A549 (cell line): ENCODE results near the gene CYP27B1. TPM values are rescaled to one million over a fixed set of nuclear protein-coding genes. Genes with fewer than 3 reads are reported as not detected.

Source experiments
- ATAC-seq, 2 experiments: fragments of 200-7000 bp in 1 of 2; fragments of >200 bp in 1 of 2; cut with Nextera tagmentation in 1 of 2; cut with Tn5 transposase in 1 of 2; 3 replicates each; pipeline versions ENCODE4 v1.8.0 to v1.9.1; 2018 to 2020; ENCODE audit warnings: mild to moderate bottlenecking in 1 of 2, moderate library complexity in 1 of 2
- CTCF ChIA-PET: fragments of 300-600 bp; sonication (Branson Sonifier 250); formaldehyde crosslinking; extraction: SDS; loops from one replicate; lab custom pipeline; 2021; ENCODE audit warnings: antibody characterized with exemption, inconsistent platforms; lab: Yijun Ruan, JAX
- POLR2A ChIA-PET: fragments of 350-600 bp; formaldehyde crosslinking; extraction: SDS; loops from one replicate; lab custom pipeline; 2021; ENCODE audit warnings: antibody characterized with exemption, inconsistent platforms; lab: Yijun Ruan, JAX
- DNase-seq, 2 experiments: peaks; one replicate each; pipeline versions ENCODE4 v3.0.0 to v3.0.0-alpha.2; 2011 to 2016; ENCODE audit warnings: low read depth in 1 of 2, low spot score in 1 of 2
- FAIRE-seq: peaks from 2 replicates; lab custom pipeline; 2011; peaks lifted over from hg19 to GRCh38; lab: Jason Lieb, UNC
- H3K27ac ChIP-seq, 2 experiments: fragments of >200 bp; sonication (Bioruptor Twin); formaldehyde crosslinking; 3 replicates each; pipeline ENCODE4 v1.5.1; 2016 to 2017
- H3K4me1 ChIP-seq: fragments of >200 bp; sonication (Bioruptor Twin); formaldehyde crosslinking; 3 replicates; pipeline ENCODE4 v1.6.1; 2016
- H3K4me2 ChIP-seq: fragments of >200 bp; sonication (Bioruptor Twin); formaldehyde crosslinking; 3 replicates; pipeline ENCODE4 v1.6.1; 2016
- H3K4me3 ChIP-seq: fragments of >200 bp; sonication (Bioruptor Twin); formaldehyde crosslinking; 3 replicates; pipeline ENCODE4 v1.5.1; 2016
- H3K9me3 ChIP-seq: fragments of >200 bp; sonication (Bioruptor Twin); formaldehyde crosslinking; 3 replicates; pipeline ENCODE4 v1.6.1; 2016
- ATOH8 ChIP-seq: fragments of 250-450 bp; sonication (Bioruptor Pico); IDR thresholded peaks from 2 replicates; pipeline ENCODE4 v1.5.0; 2020; ENCODE audit warnings: low read depth, mild to moderate bottlenecking, moderate library complexity
- CBX2 ChIP-seq: fragments of 200-600 bp; sonication (generic); IDR thresholded peaks from 2 replicates; pipeline ENCODE4 v1.6.1; 2016; ENCODE audit warnings: low read depth, mild to moderate bottlenecking, borderline replicate concordance
- CEBPB ChIP-seq, 2 experiments: fragments of >200 bp in 1 of 2; sonication (Bioruptor Twin) in 1 of 2; formaldehyde crosslinking in 1 of 2; IDR thresholded peaks; 2 replicates each; pipeline ENCODE4 v1.6.1; 2012 to 2016
- CHD4 ChIP-seq: fragments of 200-600 bp; sonication (generic); IDR thresholded peaks from 2 replicates; pipeline ENCODE4 v1.6.1; 2016; ENCODE audit warnings: antibody characterized with exemption, mild to moderate bottlenecking, borderline replicate concordance
- E2F6 ChIP-seq: IDR thresholded peaks from 2 replicates; pipeline ENCODE4 v1.6.1; 2012; ENCODE audit warnings: low read depth, borderline replicate concordance
- EHMT2 ChIP-seq: fragments of 200-600 bp; sonication (generic); IDR thresholded peaks from 2 replicates; pipeline ENCODE4 v1.6.1; 2016; ENCODE audit warnings: antibody characterized with exemption, low read depth, mild to moderate bottlenecking, moderate library complexity
- ESRRA ChIP-seq: fragments of 150-350 bp; IDR thresholded peaks from 2 replicates; pipeline ENCODE4 v1.6.1; 2014; ENCODE audit warnings: mild to moderate bottlenecking, low read length, borderline replicate concordance
- FOSL2 ChIP-seq, 2 experiments: fragments of 450-650 bp in 1 of 2; fragments of >200 bp in 1 of 2; sonication (Bioruptor Twin) in 1 of 2; formaldehyde crosslinking; IDR thresholded peaks; 2 replicates each; pipeline versions ENCODE4 v1.5.0 to v1.6.1; 2016 to 2020; ENCODE audit warnings: mild to moderate bottlenecking in 1 of 2, moderate library complexity in 1 of 2
- HES2 ChIP-seq: fragments of >200 bp; sonication (Bioruptor Twin); formaldehyde crosslinking; IDR thresholded peaks from 2 replicates; pipeline ENCODE4 v1.6.1; 2016
- HOXA7 ChIP-seq: fragments of 250-450 bp; sonication (Bioruptor Pico); IDR thresholded peaks from 2 replicates; pipeline ENCODE4 v1.5.0; 2020; ENCODE audit warnings: mild to moderate bottlenecking, moderate library complexity
- HOXB13 ChIP-seq: fragments of 250-450 bp; sonication (Bioruptor Pico); IDR thresholded peaks from 2 replicates; pipeline ENCODE4 v1.5.0; 2020; ENCODE audit warnings: low read depth, mild to moderate bottlenecking, moderate library complexity
- HOXB5 ChIP-seq: fragments of 250-450 bp; sonication (Bioruptor Pico); IDR thresholded peaks from 2 replicates; pipeline ENCODE4 v1.5.0; 2020; ENCODE audit warnings: mild to moderate bottlenecking, moderate library complexity
- JUN ChIP-seq, 2 experiments: fragments of >200 bp; sonication (Bioruptor Twin); formaldehyde crosslinking; IDR thresholded peaks; 2 replicates in 1 of 2; 3 replicates in 1 of 2; pipeline ENCODE4 v1.6.1; 2016 to 2017
- KDM1A ChIP-seq: fragments of 200-600 bp; sonication (generic); IDR thresholded peaks from 2 replicates; pipeline ENCODE4 v1.6.1; 2016; ENCODE audit warnings: low read depth, mild to moderate bottlenecking
- KDM5A ChIP-seq: fragments of 200-600 bp; sonication (generic); IDR thresholded peaks from 2 replicates; pipeline ENCODE4 v1.6.1; 2016; ENCODE audit warnings: antibody characterized with exemption, mild to moderate bottlenecking
- MAFK ChIP-seq: fragments of 450-650 bp; IDR thresholded peaks from 2 replicates; pipeline ENCODE4 v1.6.1; 2014; ENCODE audit not compliant: partially characterized antibody
- MYC ChIP-seq: IDR thresholded peaks from 2 replicates; pipeline ENCODE4 v1.6.1; 2012; ENCODE audit warnings: mild to moderate bottlenecking, inconsistent platforms, low read length, improper control_type of control experiment, borderline replicate concordance
- NR3C1 ChIP-seq: fragments of >200 bp; sonication (Bioruptor Twin); formaldehyde crosslinking; IDR thresholded peaks from 3 replicates; pipeline ENCODE4 v1.6.1; 2017
- PBX3 ChIP-seq: IDR thresholded peaks from 2 replicates; pipeline ENCODE4 v1.6.1; 2012
- POLR2A ChIP-seq: IDR thresholded peaks from 2 replicates; pipeline ENCODE4 v1.6.1; 2012; ENCODE audit warnings: mild to moderate bottlenecking, low read length
- POLR2AphosphoS2 ChIP-seq: conservative IDR thresholded peaks from 2 replicates; pipeline ENCODE4 v1.6.1; 2012; ENCODE audit warnings: low read length, improper control_type of control experiment, inconsistent platforms
- RNF2 ChIP-seq: fragments of 200-600 bp; sonication (generic); IDR thresholded peaks from 2 replicates; pipeline ENCODE4 v1.6.1; 2016; ENCODE audit warnings: low read depth, mild to moderate bottlenecking, antibody characterized with exemption, moderate library complexity, borderline replicate concordance
- SMC3 ChIP-seq: fragments of >200 bp; sonication (Bioruptor Twin); formaldehyde crosslinking; IDR thresholded peaks from 3 replicates; pipeline ENCODE4 v1.6.1; 2018; ENCODE audit warnings: inconsistent platforms
- TFCP2L1 ChIP-seq: fragments of 250-450 bp; sonication (Bioruptor Pico); IDR thresholded peaks from 2 replicates; pipeline ENCODE4 v1.5.0; 2021; ENCODE audit warnings: mild to moderate bottlenecking
- TP53 ChIP-seq: fragments of 250-450 bp; sonication (Bioruptor Pico); IDR thresholded peaks from 2 replicates; pipeline ENCODE4 v1.5.0; 2021; ENCODE audit warnings: mild to moderate bottlenecking, moderate library complexity
- ZSCAN20 ChIP-seq: fragments of 250-450 bp; sonication (Bioruptor Pico); IDR thresholded peaks from 2 replicates; pipeline ENCODE4 v1.8.0; 2022; ENCODE audit warnings: mild to moderate bottlenecking, moderate library complexity
- WGBS: methylation state at CpG from one replicate; pipeline ENCODE4 v1.1.6; 2017; ENCODE audit errors: missing lambda C conversion rate; 5-methylcytosine and 5-hydroxymethylcytosine counted together
- polyA plus RNA-seq, 4 experiments: library from polyadenylated mRNA; depleted of rRNA in 3 of 4; stranded (reverse); fragments of >200 nt; fragmentation: RNase III in 1 of 4; extraction: RNeasy Plus Mini Kit Qiagen cat#74134 plus additional on column Dnase treatment in 1 of 4; gene quantifications; 2 replicates in 3 of 4; 3 replicates in 1 of 4; pipeline ENCODE4 v1.2.3, GENCODE V29; 2011 to 2017

CYP27B1 gene
- polyA plus RNA-seq, 2 of the 4 experiments (the other 2 are of a cell fraction): 1.9 to 2.3 TPM

GRCh38 chr12:57741413-57741789, 25.5 kb downstream of the CYP27B1 start (continued):
- no peak for TF ChIP-seq HOXA7 (CRISPR knock-in tag)
- TF ChIP-seq ESRRA: no peak
- TF ChIP-seq JUN (IDR thresholded peaks at IDR 0.05): no peak
- no peak for TF ChIP-seq CEBPB (IDR thresholded peaks at IDR 0.05)
- TF ChIP-seq, all 56 proteins: peak for 0

- ChIA-PET POLR2A (no interaction called here), CTCF (interaction anchor here (0.6 to 10.7 kb wide), 8 partner anchors 9 to 282 kb away, joined by 3 to 242 read pairs (median 4); partner anchors contain the start of gene OS9)
- 81% methylated on average over 5 of the region's 5 CpGs for WGBS
- H3K27ac ChIP-seq: no peak overlapping the region
- H3K4me3 ChIP-seq: no peak overlapping the region
- no peak for DNase-seq
- H3K4me1 ChIP-seq: peaks cover 35% of the 10 kb centered on the region
- no peak for ATAC-seq
- TF ChIP-seq EHMT2: no peak
- H3K4me2 ChIP-seq: no peak overlapping the region
- no peaks in the 10 kb centered on the region for H3K9me3 ChIP-seq
- no peak for FAIRE-seq
Observed at GRCh38 chr12:57740656-57741412, 26.0 kb downstream of the CYP27B1 start.

DNA sequence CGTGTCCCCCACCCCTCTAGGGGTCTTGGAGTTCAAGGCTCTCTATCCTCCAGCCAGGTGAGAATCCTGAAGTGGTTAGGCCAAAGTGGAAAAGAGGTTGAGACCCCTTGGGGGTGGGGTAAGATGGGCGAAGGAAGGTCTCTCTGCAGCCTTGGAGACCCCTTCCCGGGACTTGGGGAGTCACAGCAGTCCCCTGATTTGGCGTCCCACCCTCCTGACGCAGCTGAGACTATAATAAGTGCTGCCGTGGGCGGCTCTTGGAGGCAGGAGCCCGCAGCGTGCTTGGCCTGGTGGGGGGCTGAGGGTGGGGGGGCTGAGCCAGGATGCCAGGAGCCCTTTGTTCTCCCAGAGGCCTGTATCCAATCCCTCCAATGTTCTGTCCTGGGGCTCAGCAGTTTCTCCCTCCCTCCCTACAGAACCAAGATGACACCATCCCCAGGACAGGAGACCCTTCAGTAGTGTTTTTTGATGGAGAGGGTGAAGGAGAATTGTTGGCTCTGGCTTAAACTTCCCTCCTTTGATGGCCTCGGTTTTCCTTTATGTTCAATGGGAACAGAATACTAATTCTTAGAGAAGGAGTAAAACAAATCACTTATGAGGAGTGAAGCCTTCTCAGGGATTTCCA, 26.9 kb downstream of the CYP27B1 start:
- H3K27ac ChIP-seq: no peak overlapping the region
- FAIRE-seq: no peak
- no peak for TF ChIP-seq FOSL2 (IDR thresholded peaks at IDR 0.05)
- no peak for TF ChIP-seq FOSL2 (CRISPR knock-in tag; IDR thresholded peaks at IDR 0.05)
- TF ChIP-seq HOXB5: no peak
- no peak for TF ChIP-seq EHMT2
- TF ChIP-seq ESRRA: no peak
- TF ChIP-seq NR3C1: no peak
- no peak for TF ChIP-seq KDM1A
- no peak for TF ChIP-seq HOXB13
- no peak for TF ChIP-seq CBX2
- TF ChIP-seq TP53: no peak
- TF ChIP-seq E2F6: no peak
- TF ChIP-seq CHD4: no peak
- ChIA-PET CTCF (interaction anchor here (1.3 to 10.7 kb wide), 4 partner anchors 16 to 281 kb away, joined by 5 to 242 read pairs (median 10); no protein-coding TSS in a partner anchor), POLR2A (no interaction called here)
- H3K4me3 ChIP-seq: no peak overlapping the region
- WGBS: 66% methylated on average over 8 of the region's 10 CpGs
- H3K9me3 ChIP-seq: no peaks in the 10 kb centered on the region
- no peak for DNase-seq
- H3K4me2 ChIP-seq: no peak overlapping the region
- peaks cover 32% of the 10 kb centered on the region for H3K4me1 ChIP-seq
- ATAC-seq: no peak

GRCh38 chr12:57739387-57739786, 27.5 kb downstream of the CYP27B1 start:
- peaks cover 32% of the 10 kb centered on the region for H3K4me1 ChIP-seq
- H3K4me2 ChIP-seq: no peak overlapping the region; the same call in 2 of the 3 replicates
- FAIRE-seq (no peak), DNase-seq (no peak), ATAC-seq (no peak)
- no peaks in the 10 kb centered on the region for H3K9me3 ChIP-seq
- 30% methylated on average over 7 of the region's 7 CpGs for WGBS
- no peak for TF ChIP-seq PBX3
- no peak for TF ChIP-seq RNF2
- TF ChIP-seq CEBPB (IDR thresholded peaks at IDR 0.05): no peak
- TF ChIP-seq TFCP2L1 (CRISPR knock-in tag): no peak
- TF ChIP-seq ZSCAN20 (CRISPR knock-in tag): no peak
- TF ChIP-seq HES2: no peak
- no peak for TF ChIP-seq POLR2AphosphoS2
- no peak for TF ChIP-seq EHMT2
- TF ChIP-seq MYC: no peak
- TF ChIP-seq KDM5A: no peak
- no peak for TF ChIP-seq SMC3
- TF ChIP-seq POLR2A: no peak
- TF ChIP-seq MAFK: no peak
- no peak for TF ChIP-seq ATOH8 (CRISPR knock-in tag)
- no peak for TF ChIP-seq HOXB5
- H3K27ac ChIP-seq: no peak overlapping the region
- CTCF ChIA-PET: interaction anchor here (0.7 to 10.7 kb wide), 3 partner anchors 11 to 253 kb away, joined by 4 to 242 read pairs (median 4); no protein-coding TSS in a partner anchor
- POLR2A ChIA-PET: no interaction called here
- no peak overlapping the region for H3K4me3 ChIP-seq
